Posterior vena cava (tissue), 2 donors: ENCODE data around the gene SNX14. TPM values are rescaled to one million over a fixed set of nuclear protein-coding genes. Genes with fewer than 3 reads are reported as not detected.

ENCODE experiments used
- total RNA-seq, 2 donors: library from RNA; stranded (reverse); fragmentation: NEBNext Ultra II Directional; extraction: Animal tissue kit (Norgen Biotek cat#: 25700); gene quantifications; one replicate each; pipeline ENCODE4 v1.2.1, GENCODE V29; 2021
- donor health status: DM: yes; HTN: yes; CAD: no.
- donor health status: DM: yes; HTN: yes; CAD: no.

The SNX14 gene
- total RNA-seq, 2 donors from 2014 or later: 74.2 to 77.0 TPM

Other genes starting within 250 kb of the SNX14 start
- gene NT5E, start 143.8 kb downstream of the SNX14 start, total RNA-seq: 10 to 100 TPM; 43.8 to 53.2 TPM
- gene SYNCRIP, start 49.0 kb upstream of the SNX14 start, total RNA-seq: 100 to 1,000 TPM; 113 to 147 TPM